ENCODE measurements around the gene ST7.

DNA sequence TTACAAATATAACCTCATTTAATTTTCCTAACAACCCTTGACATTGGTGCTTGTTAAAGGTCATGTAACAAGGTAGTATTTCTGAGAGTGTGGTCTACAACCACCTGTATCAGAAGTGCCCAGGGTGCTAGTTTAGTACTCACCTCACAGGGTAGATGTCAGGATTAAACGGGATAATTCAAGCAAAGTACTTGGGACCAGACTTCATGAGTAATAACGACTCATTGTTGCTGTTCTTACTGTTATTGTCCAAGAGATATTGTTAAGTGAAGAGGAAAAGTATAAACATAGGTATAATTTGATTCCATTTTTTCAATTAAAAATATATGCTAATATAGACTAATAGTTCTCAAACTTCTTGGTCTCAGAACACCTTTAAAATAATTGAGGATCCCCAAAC, 190.3 kb downstream of the ST7 start:
- TF ChIP-seq CTCF (IDR thresholded peaks at IDR 0.05), result no peak
- TF ChIP-seq, protein P1, sequence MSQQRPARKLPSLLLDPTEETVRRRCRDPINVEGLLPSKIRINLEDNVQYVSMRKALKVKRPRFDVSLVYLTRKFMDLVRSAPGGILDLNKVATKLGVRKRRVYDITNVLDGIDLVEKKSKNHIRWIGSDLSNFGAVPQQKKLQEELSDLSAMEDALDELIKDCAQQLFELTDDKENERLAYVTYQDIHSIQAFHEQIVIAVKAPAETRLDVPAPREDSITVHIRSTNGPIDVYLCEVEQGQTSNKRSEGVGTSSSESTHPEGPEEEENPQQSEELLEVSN (IDR thresholded peaks at IDR 0.05; ENCODE audit: borderline replicate concordance, low read depth), result no peak
- no peak for TF ChIP-seq CEBPB (IDR thresholded peaks at IDR 0.05)
- TF ChIP-seq HOXA7 (CRISPR knock-in tag; IDR thresholded peaks at IDR 0.05), result no peak
- TF ChIP-seq POLR2A (IDR thresholded peaks at IDR 0.05; ENCODE audit: low read length), result no peak
- no peak for TF ChIP-seq MAZ (IDR thresholded peaks at IDR 0.05; ENCODE audit: borderline replicate concordance, low read depth, low read length)
